H9 (cell line): ENCODE measurements around the gene TUB. TPM values are rescaled to one million over a fixed set of nuclear protein-coding genes. Genes with fewer than 3 reads are reported as not detected.

Experiments used
- DNase-seq: peaks from one replicate; pipeline ENCODE4 v3.0.0-alpha.2; 2017
- H2AFZ ChIP-seq: one replicate; pipeline ENCODE4 v1.6.1; 2013; ENCODE audit warnings: mild to moderate bottlenecking, low read length, control low read depth, moderate library complexity
- H2AK5ac ChIP-seq: 2 replicates; pipeline ENCODE4 v1.6.1; 2013; ENCODE audit warnings: low read length, control low read depth, mixed read lengths; ENCODE audit not compliant: insufficient read length
- H2BK120ac ChIP-seq: one replicate; pipeline ENCODE4 v1.6.1; 2013; ENCODE audit warnings: low read depth, mild to moderate bottlenecking, low read length, control low read depth, inconsistent platforms; ENCODE audit not compliant: poor library complexity, severe bottlenecking
- H2BK12ac ChIP-seq: 2 replicates; pipeline ENCODE4 v1.6.1; 2013; ENCODE audit warnings: low read length, control low read depth, mixed read lengths, low read depth; ENCODE audit not compliant: insufficient read length
- H2BK15ac ChIP-seq: 2 replicates; pipeline ENCODE4 v1.6.1; 2013; ENCODE audit warnings: low read depth, low read length, control low read depth
- H2BK20ac ChIP-seq: one replicate; pipeline ENCODE4 v1.6.1; 2013; ENCODE audit warnings: low read depth, mild to moderate bottlenecking, low read length, control low read depth, inconsistent platforms; ENCODE audit not compliant: poor library complexity, severe bottlenecking
- H2BK5ac ChIP-seq: 2 replicates; pipeline ENCODE4 v1.6.1; 2013; ENCODE audit warnings: low read length, control low read depth, mixed read lengths; ENCODE audit not compliant: insufficient read length
- H3K14ac ChIP-seq: 2 replicates; pipeline ENCODE4 v1.6.1; 2013; ENCODE audit warnings: low read length, control low read depth; ENCODE audit not compliant: insufficient read depth
- H3K18ac ChIP-seq: 2 replicates; pipeline ENCODE4 v1.6.1; 2013; ENCODE audit warnings: low read depth, mild to moderate bottlenecking, mixed read lengths, low read length, control low read depth; ENCODE audit not compliant: insufficient read length
- H3K23ac ChIP-seq: 2 replicates; pipeline ENCODE4 v1.6.1; 2013; ENCODE audit warnings: low read length, control low read depth, mixed read lengths, low read depth; ENCODE audit not compliant: insufficient read length
- H3K23me2 ChIP-seq: 2 replicates; pipeline ENCODE4 v1.6.1; 2013; ENCODE audit warnings: low read depth, mild to moderate bottlenecking, mixed read lengths, low read length, control low read depth; ENCODE audit not compliant: insufficient read length, poor library complexity, severe bottlenecking
- H3K27ac ChIP-seq: 2 replicates; pipeline ENCODE4 v1.5.1; 2013; ENCODE audit warnings: low read length, control low read depth, mixed read lengths, low read depth; ENCODE audit not compliant: insufficient read length
- H3K27me3 ChIP-seq: 2 replicates; pipeline ENCODE4 v1.6.1; 2013; ENCODE audit warnings: low read length, control low read depth, inconsistent platforms; ENCODE audit not compliant: insufficient read depth
- H3K4ac ChIP-seq: 2 replicates; pipeline ENCODE4 v1.6.1; 2013; ENCODE audit warnings: low read depth, mild to moderate bottlenecking, control low read depth, inconsistent platforms, low read length, moderate library complexity
- H3K4me1 ChIP-seq: 2 replicates; pipeline ENCODE4 v1.6.1; 2013; ENCODE audit warnings: low read length, control low read depth, inconsistent platforms; ENCODE audit not compliant: insufficient read depth
- H3K4me2 ChIP-seq: 2 replicates; pipeline ENCODE4 v1.6.1; 2013; ENCODE audit warnings: low read length, control low read depth, mixed read lengths; ENCODE audit not compliant: insufficient read length, insufficient read depth
- H3K56ac ChIP-seq: 2 replicates; pipeline ENCODE4 v1.6.1; 2013; ENCODE audit warnings: low read depth, mild to moderate bottlenecking, mixed read lengths, low read length, control low read depth; ENCODE audit not compliant: insufficient read length
- H3K79me1 ChIP-seq: 2 replicates; pipeline ENCODE4 v1.6.1; 2013; ENCODE audit warnings: low read depth, mild to moderate bottlenecking, moderate library complexity, low read length, control low read depth, inconsistent platforms; ENCODE audit not compliant: insufficient read depth, poor library complexity, severe bottlenecking
- H3K79me2 ChIP-seq: 2 replicates; pipeline ENCODE4 v1.6.1; 2013; ENCODE audit warnings: low read length, control low read depth, inconsistent platforms; ENCODE audit not compliant: insufficient read depth
- H3K9ac ChIP-seq: 2 replicates; pipeline ENCODE4 v1.6.1; 2013; ENCODE audit warnings: low read length, control low read depth, mixed read lengths; ENCODE audit not compliant: insufficient read length; ENCODE audit errors: extremely low read depth
- H3K9me3 ChIP-seq: one replicate; pipeline ENCODE4 v1.6.1; 2013; ENCODE audit warnings: low read depth, low read length, inconsistent platforms; ENCODE audit not compliant: control insufficient read depth
- H3T11ph ChIP-seq: one replicate; pipeline ENCODE4 v1.6.1; 2013; ENCODE audit warnings: mild to moderate bottlenecking, low read length, control low read depth, inconsistent platforms
- H4K20me1 ChIP-seq: one replicate; pipeline ENCODE4 v1.6.1; 2013; ENCODE audit not compliant: control insufficient read depth, insufficient read length, insufficient read depth
- H4K5ac ChIP-seq: 2 replicates; pipeline ENCODE4 v1.6.1; 2013; ENCODE audit warnings: low read depth, mild to moderate bottlenecking, mixed read lengths, low read length, control low read depth; ENCODE audit not compliant: insufficient read length
- H4K8ac ChIP-seq: replicated peaks from 2 replicates; pipeline ENCODE4 v1.6.1; 2013; ENCODE audit warnings: low read length, control low read depth, mixed read lengths, low read depth; ENCODE audit not compliant: insufficient read length
- H4K91ac ChIP-seq: 2 replicates; pipeline ENCODE4 v1.6.1; 2013; ENCODE audit warnings: low read depth, mild to moderate bottlenecking, moderate library complexity, mixed read lengths, low read length, control low read depth; ENCODE audit not compliant: insufficient read length
- H3K27ac Mint-ChIP-seq, 3 experiments: 2 replicates in 2 of 3; 3 replicates in 1 of 3; pipeline ENCODE4 v1.8.0; 2020 to 2021; ENCODE audit warnings: mixed read lengths in 3 of 3, mild to moderate bottlenecking in 1 of 3, moderate library complexity in 1 of 3
- H3K27me3 Mint-ChIP-seq: 2 replicates; pipeline ENCODE4 v1.8.0; 2021; ENCODE audit warnings: low read depth, mild to moderate bottlenecking, moderate library complexity, mixed read lengths
- H3K36me3 Mint-ChIP-seq, 3 experiments: 2 replicates in 2 of 3; 3 replicates in 1 of 3; pipeline ENCODE4 v1.8.0; 2020 to 2021; ENCODE audit warnings: low read depth in 3 of 3, mixed read lengths in 3 of 3; ENCODE audit not compliant: insufficient read depth in 1 of 3
- H3K4me1 Mint-ChIP-seq, 2 experiments: 2 replicates each; pipeline ENCODE4 v1.8.0; 2020; ENCODE audit warnings: mixed read lengths in 2 of 2
- H3K4me3 Mint-ChIP-seq, 2 experiments: 2 replicates in 1 of 2; 3 replicates in 1 of 2; pipeline ENCODE4 v1.8.0; 2020 to 2021; ENCODE audit warnings: mild to moderate bottlenecking in 2 of 2, mixed read lengths in 2 of 2, moderate library complexity in 1 of 2
- H3K9me3 Mint-ChIP-seq, 2 experiments: 2 replicates in 1 of 2; 3 replicates in 1 of 2; pipeline ENCODE4 v1.8.0; 2020; ENCODE audit warnings: mild to moderate bottlenecking in 2 of 2, mixed read lengths in 2 of 2, moderate library complexity in 1 of 2
- WGBS: extraction: QIAGEN DNeasy Blood & Tissue Kit; methylation state at CpG from one replicate; pipeline ENCODE4 v1.1.7; 2013; ENCODE audit warnings: missing lambda C conversion rate, low lambda C conversion rate, mixed read lengths; ENCODE audit not compliant: insufficient read length; ENCODE audit errors: extremely low coverage; 5-methylcytosine and 5-hydroxymethylcytosine counted together
- total RNA-seq: library from RNA; stranded (reverse); gene quantifications from 2 replicates; pipeline ENCODE4 v1.2.1, GENCODE V29; 2021
- TF ChIP-seq, protein P1 (sequence below): fragments of 200-600 bp; sonication (generic); conservative IDR thresholded peaks from 3 replicates; pipeline ENCODE4 v1.8.0; 2021; ENCODE audit warnings: antibody characterized with exemption, mild to moderate bottlenecking

Gene TUB
- total RNA-seq, 1 experiment from 2014 or later: 14.8 TPM

- no peak overlapping the region for H2BK15ac ChIP-seq
- peaks cover 41% of the 10 kb centered on the region for H3K27me3 Mint-ChIP-seq
- H3K56ac ChIP-seq: no peak overlapping the region
- no peak overlapping the region for H4K91ac ChIP-seq
- H3K23ac ChIP-seq: no peak overlapping the region
- no peak overlapping the region for H2BK12ac ChIP-seq
- no peak overlapping the region for H2BK120ac ChIP-seq
- H3K79me1 ChIP-seq: no peaks in the 10 kb centered on the region
- no peak overlapping the region for H2BK20ac ChIP-seq
- no peak overlapping the region for H3K14ac ChIP-seq
- no peaks in the 10 kb centered on the region for H3K79me2 ChIP-seq
- TF ChIP-seq, protein P1, sequence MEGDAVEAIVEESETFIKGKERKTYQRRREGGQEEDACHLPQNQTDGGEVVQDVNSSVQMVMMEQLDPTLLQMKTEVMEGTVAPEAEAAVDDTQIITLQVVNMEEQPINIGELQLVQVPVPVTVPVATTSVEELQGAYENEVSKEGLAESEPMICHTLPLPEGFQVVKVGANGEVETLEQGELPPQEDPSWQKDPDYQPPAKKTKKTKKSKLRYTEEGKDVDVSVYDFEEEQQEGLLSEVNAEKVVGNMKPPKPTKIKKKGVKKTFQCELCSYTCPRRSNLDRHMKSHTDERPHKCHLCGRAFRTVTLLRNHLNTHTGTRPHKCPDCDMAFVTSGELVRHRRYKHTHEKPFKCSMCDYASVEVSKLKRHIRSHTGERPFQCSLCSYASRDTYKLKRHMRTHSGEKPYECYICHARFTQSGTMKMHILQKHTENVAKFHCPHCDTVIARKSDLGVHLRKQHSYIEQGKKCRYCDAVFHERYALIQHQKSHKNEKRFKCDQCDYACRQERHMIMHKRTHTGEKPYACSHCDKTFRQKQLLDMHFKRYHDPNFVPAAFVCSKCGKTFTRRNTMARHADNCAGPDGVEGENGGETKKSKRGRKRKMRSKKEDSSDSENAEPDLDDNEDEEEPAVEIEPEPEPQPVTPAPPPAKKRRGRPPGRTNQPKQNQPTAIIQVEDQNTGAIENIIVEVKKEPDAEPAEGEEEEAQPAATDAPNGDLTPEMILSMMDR: no peak
- no peak overlapping the region for H3K4ac ChIP-seq
- WGBS: no CpG with 5 or more reads among the region's 11 CpGs
- no peak overlapping the region for H3K18ac ChIP-seq
- DNase-seq: no peak
- no peaks in the 10 kb centered on the region for H3K9me3 ChIP-seq
- no peak overlapping the region for H2BK5ac ChIP-seq
- no peaks in the 10 kb centered on the region; a peak in 1 of 7 replicates for H3K36me3 Mint-ChIP-seq
- H2AK5ac ChIP-seq: no peak overlapping the region
- no peaks in the 10 kb centered on the region for H3K27me3 ChIP-seq
- H3K23me2 ChIP-seq: no peaks in the 10 kb centered on the region
- no peak overlapping the region for H3K27ac Mint-ChIP-seq
- H4K5ac ChIP-seq: no peak overlapping the region
- no peak overlapping the region for H3K4me2 ChIP-seq
- no peak overlapping the region for H4K8ac ChIP-seq
- H3K27ac ChIP-seq: no peak overlapping the region
- no peaks in the 10 kb centered on the region; a peak in 1 of 5 replicates for H3K9me3 Mint-ChIP-seq
- H3K4me1 ChIP-seq: no peaks in the 10 kb centered on the region
- H3K4me1 Mint-ChIP-seq: peaks cover 12 to 15% of the 10 kb centered on the region in 2 experiments
- no peak overlapping the region for H2AFZ ChIP-seq
- H3T11ph ChIP-seq: no peak overlapping the region
- no peak overlapping the region for H3K4me3 Mint-ChIP-seq
- no peak overlapping the region for H3K9ac ChIP-seq
- no peaks in the 10 kb centered on the region for H4K20me1 ChIP-seq
These were observed 45.7 kb upstream of the TUB start for GRCh38 chr11:8035200-8035855.
